DMS79 (cell line): ENCODE measurements around the gene PARPBP.
"Not testable (repeated sequence)": the region's sequence is repeated elsewhere in the genome, so short reads cannot be mapped to it uniquely, and the experiment has no call there.

Experiments
- DNase-seq: peaks from one replicate; lab custom pipeline; 2025; lab: John Stamatoyannopoulos, UW

Gene PARPBP, protein sequence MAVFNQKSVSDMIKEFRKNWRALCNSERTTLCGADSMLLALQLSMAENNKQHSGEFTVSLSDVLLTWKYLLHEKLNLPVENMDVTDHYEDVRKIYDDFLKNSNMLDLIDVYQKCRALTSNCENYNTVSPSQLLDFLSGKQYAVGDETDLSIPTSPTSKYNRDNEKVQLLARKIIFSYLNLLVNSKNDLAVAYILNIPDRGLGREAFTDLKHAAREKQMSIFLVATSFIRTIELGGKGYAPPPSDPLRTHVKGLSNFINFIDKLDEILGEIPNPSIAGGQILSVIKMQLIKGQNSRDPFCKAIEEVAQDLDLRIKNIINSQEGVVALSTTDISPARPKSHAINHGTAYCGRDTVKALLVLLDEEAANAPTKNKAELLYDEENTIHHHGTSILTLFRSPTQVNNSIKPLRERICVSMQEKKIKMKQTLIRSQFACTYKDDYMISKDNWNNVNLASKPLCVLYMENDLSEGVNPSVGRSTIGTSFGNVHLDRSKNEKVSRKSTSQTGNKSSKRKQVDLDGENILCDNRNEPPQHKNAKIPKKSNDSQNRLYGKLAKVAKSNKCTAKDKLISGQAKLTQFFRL

DNA sequence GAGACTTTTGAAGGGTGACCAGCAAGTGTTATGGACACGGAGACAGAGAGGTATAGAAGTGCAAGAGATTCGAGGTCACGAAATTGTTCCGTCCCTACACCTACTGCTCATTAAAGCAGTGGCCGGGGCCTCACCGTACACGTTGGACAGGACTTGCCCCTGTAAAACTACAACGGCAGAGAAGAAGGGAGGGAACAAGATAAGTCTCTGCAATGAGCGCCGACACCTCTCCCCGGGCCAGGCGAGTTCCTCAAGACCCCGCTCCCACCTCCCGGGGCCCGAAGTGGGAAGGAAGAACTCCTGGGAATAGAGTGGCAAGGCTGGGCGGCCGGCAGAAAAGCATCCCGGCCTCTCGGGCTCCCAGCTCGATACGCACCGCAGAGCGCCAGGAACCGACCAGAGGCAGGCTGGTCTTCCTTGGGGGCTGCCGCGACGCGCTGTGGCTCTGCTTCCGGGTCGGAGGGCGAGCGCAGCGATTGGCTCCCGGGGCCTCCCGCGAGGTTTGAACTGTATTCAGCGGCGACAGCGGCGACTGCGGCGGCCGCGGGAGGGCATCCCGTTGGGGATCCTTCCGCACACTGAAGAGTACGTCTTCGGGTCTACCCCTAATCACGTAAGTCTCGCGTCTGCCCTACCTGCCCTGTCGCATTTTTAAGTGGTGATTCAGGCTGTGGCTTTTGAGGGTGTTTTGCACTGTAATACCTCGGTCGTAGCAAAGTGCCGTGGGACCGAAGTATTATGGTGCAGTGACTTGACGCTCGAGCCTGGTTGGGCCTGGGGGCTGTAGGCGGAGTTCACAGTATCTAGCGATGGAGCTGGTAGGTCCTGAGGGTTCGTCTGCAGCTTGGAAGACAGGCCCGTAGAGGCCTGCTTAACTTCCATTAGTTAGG lies at the start of gene PARPBP, which contains the start of gene NUP37:
Gene PARPBP (plus strand): TSS at position 510 of the 890 bp plus-strand sequence. CDS start 3,706 bp downstream, outside the sequence.
Gene NUP37 (minus strand): TSS at position 441 of the 890 bp plus-strand sequence. CDS start 1,596 bp downstream, outside the sequence.
- DNase-seq = peak; percentile 88

DNA sequence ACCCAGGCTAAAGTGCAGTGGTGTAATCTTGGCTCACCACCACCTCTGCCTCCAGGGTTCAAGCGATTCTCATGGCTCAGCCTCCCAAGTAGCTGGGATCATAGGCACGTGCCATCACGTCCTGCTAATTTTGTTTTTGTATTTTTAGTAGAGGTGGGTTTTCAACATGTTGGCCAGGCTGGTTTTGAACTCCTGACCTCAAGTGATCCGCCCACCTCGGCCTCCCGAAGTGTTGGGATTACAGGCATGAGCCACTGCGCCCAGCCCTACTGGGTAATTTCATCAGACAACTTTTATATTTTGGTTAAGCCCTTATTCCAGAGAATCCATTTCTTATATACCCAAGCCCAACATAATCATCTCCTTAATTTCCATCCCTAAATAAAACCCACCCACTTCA lies 47.9 kb upstream of the PARPBP start:
- not testable (repeated sequence) for DNase-seq

DNA sequence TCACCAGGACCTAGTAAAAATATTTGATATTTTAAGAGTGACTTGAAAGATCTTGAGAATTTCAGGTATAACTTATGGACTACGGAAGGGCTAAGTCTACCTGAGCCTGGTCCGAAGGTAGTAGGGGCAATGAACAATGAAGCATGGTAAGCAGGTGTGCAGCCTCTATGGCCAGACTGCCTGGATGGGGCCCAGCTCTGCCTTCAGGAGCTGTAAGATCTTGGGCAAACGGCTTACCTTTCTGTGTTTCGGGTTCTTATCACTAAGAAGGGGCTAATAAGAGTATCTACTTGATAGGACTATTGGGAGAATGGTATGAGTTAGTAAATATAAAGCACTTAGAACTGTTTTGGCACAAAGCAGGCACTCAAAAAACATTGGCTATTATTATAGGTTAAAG lies 39.1 kb upstream of the PARPBP start:
- no peak for DNase-seq

DNA sequence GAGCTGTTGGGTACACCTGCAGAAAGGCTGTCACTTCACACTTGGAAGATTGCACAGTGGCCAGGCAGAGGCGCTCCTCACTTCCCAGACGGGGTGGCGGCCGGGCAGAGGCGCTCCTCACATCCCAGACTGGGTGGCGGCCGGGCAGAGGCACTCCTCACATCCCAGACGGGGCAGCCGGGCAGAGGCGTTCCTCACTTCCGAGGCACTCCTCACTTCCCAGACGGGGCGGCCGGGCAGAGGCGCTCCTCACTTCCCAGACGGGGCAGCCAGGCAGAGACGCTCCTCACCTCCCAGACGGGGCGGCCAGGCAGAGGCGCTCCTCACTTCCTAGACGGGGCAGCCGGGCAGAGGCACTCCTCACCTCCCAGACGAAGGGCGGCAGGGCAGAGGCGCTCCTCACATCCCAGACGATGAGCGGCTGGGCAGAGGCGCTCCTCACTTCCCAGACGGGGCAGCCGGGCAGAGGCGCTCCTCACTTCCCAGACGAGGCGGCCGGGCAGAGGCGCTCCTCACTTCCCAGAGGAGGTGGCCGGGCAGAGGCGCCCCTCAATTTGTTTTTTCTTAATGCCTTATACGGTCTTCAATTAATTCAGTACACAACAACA lies 30.7 kb upstream of the PARPBP start:
- not testable (repeated sequence) for DNase-seq

DNA sequence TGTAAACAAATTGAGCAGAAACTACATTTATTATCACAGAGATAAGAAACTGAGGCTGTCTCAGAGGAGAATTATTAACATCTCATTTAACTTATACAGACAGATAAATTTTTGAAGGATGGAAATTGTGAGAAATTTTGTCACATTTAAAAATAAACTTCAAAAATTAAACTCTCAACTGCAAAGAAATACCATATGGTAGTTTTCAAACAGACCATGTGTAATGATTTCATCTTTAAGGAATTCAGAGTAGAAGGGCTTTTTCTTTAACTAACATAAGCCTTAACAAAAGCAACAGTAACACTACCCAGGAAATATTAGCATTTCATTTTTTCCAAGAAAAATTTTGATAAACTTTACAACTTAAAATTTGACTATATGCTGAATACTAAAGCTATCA lies 26.7 kb upstream of the PARPBP start:
- DNase-seq = no peak

DNA sequence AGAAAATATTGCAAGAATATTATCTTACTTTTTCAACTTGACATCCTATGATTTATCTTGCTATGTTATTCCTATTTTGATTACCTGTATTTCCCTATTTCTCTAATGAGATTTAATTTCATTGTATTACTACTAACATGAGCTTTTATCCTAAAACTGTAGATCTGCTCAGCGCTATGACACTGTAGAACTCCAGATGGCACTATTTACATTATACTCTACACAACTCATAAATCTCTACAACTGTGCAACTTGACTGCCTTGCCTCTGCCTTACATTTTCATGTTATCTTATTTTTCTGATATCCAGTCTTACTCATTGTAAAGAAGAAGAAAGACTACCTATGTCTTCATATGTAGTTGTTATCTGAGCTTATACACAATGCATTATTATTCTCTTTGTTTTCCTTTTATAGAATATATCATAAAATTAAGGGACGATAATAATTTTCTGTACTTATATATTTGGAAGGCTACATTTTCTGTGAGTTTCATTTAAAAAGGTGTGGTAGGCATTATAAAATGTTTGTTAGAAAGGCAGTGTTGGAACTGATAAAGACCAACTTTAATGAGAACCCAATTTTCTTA lies 24.2 kb upstream of the PARPBP start:
- no peak for DNase-seq

DNA sequence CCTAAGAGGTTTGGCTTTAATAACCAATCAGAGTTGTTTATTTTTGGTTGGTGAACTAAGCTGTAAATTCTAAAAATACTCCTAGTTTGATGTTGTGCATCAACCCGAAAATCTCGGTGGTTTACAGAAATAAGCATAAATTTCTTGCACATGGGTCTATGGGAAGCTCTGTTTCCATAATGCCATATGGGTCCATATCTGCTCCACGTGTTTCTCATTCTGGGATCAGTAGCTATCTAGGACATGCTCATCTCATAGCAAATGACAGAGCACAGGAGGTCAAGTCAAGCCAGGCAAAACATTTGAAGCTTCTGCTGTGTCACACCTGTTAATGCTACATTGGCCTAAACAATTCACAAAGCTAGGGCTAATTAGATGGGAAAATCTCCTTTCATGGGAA lies 23.1 kb upstream of the PARPBP start:
- DNase-seq = no peak

DNA sequence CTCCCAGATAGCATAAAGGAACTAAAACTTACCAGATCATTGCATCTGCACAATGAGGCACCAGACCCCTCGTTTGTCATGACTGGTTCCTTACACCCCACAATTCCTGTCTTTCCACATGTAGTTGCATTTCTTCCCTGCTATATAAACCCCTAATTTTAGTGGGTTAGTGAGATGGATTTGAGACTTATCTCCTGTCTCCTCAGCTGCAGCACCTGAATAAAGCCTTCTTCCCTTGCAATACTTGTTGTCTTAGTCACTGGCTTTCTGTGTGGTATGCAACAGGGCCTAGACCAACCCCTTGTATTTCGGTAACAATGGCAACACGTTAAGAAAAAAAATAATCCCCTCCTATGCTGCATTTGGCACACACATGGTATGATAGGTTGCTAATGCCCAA lies 13.1 kb upstream of the PARPBP start:
- DNase-seq = no peak

DNA sequence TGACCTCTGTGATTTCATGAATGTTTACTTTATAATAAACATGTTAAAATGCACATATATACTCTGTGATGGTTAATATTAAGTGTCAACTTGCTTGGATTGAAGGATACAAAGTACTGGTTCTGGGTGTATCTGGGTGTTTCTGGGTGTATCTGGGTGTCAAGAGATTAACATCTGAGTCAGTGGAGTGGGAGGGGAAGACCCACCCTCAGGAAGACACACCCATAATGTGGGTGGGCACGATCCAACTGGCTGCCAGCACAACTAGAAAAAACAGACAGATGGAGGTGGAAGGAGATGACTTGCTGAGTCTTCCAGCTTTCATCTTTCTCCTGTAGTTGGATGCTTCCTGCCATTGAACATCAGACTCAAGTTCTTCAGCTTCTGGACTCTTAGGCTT lies 12.0 kb upstream of the PARPBP start:
- no peak for DNase-seq

DNA sequence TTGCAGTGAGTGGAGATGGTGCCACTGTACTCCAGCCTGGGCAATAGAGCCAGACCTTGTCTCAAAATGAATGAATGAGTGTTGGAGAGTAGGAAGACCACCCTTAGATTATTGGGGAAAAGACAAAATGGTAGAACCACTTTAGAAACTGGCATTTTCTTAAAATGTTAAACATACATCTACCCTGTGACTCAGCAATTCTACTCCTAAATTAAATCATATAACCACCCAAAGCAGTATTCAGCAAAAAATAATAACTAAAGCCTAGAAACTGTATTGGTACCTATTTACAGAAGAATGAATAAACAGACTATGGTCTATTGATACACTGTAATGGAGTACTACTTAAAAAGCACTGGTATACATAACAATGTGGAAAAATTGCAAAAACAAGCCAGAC lies 9.2 kb upstream of the PARPBP start:
- DNase-seq = no peak

DNA sequence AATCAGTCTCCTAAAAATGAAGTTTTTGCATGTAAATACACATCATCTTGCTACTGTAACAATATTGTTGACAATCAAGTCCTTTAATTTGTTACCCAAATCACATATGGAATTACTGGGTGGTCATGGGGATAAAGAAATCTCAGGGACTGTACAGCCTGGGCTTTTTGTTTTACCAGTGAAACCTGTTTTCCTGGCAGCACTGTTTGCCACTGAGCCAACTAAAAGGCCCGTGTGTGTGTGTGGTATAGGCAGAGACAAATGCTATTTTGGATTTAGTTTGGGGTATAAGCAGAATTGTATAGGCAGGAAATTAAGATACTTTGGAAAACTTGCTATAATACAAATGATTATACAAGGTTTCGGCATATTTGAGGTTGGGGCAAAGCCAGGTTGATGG lies 5.8 kb upstream of the PARPBP start:
- no peak for DNase-seq

DNA sequence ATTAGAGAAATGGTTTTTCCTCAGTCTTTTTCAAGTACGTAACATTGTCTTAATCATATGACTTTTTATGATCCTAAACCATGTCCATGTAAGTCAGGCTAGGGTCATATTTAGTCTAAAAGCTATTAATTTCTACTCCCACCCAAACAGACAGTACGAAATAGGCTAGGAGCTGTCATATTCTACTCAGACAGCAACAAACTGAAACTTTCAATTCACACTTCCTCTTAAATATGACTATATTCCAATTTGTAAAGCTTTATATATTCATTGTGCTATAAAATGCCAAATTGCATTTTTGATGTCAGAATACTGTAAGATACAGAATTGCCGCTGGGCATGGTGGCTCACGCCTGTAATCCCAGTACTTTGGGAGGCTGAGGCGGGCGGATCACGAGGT lies 3.6 kb upstream of the PARPBP start:
- no peak for DNase-seq

DNA sequence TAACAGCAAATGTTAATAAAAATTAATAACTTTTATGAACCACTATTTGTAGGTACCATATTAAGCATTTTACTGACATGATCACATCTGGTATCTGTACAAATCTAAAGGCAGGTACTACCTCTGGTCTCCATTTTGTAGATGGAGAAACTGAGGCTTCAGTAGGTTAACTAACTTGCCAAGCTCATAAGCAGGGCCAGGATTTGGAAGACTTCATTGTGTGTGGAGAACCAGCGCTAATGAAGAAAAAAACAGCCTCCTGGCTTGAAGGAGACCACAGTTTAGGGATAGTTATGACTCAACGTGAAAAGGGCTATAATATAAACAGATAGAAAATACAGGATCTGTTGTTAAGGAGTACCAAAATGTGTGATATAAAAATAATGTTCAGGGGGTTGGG lies 1.1 kb upstream of the PARPBP start:
- no peak for DNase-seq

DNA sequence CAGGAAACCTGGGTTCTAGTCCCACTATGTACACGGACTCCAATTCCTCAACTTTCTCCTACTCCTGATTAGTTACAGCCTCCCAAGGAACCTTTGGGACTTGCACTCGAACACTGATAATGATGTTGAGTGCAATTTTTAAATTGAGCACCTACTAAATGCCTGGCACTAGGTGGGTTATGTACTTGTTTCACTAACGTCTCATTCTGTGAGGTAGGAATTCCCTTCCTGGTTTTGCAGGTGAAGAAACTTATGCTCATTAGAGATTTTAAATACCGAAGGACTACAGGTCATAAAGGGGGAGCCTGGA lies 536 bp downstream of the PARPBP start:
- DNase-seq = no peak

DNA sequence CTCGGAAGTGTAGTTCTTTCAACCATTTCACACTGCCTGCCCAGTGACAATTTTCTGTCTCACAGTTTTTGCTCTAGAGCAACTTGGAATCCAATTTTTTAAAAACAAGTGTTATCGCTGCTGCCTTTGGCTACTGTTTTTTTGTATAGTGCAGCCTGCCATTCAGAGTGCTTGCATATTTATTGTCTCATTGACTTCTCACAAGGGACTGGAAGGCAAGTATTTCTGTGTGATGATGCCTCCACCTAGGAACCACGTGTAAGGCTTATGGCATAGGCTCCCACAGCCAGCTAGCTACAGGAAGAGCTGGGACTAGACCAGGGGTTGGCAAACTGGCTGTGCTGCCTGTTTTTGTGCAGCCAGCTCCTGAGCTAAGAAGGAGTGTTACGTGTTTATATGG lies 903 bp downstream of the PARPBP start:
- DNase-seq = peak; percentile 18

DNA sequence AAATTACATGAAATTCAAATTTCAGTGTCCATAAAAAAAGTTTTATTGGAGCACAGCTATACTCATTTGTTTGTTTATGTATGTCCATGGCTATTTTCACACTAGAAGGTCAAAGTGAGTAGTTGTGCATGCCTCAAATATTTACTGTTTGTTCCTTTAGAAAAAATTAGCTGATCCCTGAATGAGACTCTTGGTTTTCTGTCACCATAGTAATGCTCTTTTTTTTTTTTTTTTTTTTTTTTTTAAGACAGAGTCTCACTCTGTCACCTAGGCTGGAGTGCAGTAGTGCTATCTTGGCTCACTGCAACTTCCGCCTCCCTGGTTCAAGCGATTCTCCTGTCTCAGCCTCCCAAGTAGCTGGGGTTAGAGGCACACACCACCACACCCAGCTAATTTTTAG lies 1.3 kb downstream of the PARPBP start:
- DNase-seq = not testable (repeated sequence)

DNA sequence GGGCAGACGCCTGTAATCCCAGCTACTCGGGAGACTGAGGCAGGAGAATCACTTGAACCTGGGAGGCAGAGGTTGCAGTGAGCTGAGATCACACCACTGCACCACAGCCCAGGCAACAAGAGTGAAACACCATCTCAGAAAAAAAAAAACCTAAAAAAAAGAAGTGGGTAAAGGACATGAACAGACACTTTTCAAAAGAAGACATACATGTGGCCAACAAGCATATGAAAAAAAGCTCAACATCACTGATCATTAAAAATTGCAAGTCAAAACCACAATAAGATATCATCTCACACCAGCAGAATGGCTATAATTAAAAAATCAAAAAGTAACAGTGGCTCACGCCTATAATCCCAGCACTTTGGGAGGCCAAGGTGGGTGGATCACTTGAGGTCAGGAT lies 10.7 kb downstream of the PARPBP start:
- not testable (repeated sequence) for DNase-seq

DNA sequence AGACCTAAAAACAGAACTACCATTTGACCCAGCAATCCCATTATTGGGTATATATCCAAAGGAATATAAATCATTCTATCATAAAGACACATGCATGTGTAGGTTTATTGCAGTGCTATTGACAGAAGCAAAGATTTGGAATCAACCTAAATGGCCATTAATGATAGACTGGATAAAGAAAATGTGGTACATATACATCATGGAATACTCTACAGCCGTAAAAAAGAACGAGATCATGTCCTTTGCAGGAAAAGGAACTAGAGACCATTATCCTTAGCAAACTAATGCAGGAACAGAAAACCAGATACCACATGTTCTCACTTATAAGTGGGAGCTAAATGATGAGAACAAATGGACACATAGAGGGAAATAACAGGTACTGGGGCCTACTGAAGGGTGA lies 11.5 kb downstream of the PARPBP start:
- not testable (repeated sequence) for DNase-seq

DNA sequence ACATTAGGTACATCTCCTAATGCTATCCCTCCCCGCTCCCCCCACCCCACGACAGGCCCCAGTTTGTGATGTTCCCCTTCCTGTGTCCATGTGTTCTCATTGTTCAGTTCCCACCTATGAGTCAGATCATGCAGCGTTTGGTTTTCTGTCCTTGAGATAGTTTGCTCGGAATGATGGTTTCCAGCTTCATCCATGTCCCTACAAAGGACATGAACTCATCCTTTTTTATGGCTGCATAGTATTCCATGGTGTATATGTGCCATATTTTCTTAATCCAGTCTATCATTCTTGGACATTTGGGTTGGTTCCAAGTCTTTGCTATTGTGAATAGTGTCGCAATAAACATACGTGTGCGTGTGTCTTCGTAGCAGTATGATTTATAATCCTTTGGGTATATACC lies 17.6 kb downstream of the PARPBP start:
- DNase-seq = not testable (repeated sequence)

DNA sequence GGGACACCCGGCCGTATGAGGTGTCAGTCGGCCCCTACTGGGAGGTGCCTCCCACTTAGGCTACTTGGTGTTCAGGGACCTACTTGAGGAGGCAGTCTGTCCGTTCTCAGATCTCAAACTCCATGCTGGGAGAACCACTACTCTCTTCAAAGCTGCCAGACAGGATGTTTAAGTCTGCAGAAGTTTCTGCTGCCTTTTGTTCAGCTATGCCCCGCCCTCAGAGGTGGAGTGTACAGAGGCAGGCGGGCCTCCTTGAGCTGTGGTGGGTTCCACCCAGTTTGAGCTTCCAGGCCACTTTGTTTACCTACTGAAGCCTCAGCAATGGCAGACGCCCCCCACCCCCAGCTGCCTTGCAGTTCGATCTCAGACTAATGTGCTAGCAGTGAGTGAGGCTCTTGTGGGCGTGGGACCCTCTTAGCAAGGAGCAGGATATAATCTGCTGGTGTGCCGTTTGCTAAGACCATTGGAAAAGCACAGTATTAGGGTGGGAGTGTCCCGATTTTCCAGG lies 22.9 kb downstream of the PARPBP start:
- DNase-seq = not testable (repeated sequence)

DNA sequence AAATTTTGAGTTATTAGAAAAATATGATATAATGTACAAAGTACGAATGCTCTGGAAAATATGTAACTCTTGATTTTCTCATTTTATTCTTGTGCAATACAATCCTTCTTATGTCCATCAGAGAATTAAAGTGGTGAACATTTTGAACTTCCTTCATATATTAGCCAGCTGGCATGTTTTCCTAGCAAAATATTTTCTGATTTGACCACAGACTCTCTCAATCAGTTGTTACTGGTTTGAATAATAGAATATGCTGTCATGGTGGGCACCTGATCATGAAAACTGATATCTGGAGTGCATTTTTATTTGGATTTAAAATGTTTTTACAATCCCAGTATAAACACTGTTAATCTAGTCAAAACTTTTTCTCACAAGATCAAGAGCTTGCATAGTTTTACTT lies 24.2 kb downstream of the PARPBP start:
- no peak for DNase-seq
